DOHH2 (cell line): ENCODE data around the gene ESPN.

ENCODE experiments used
- H3F3A ChIP-seq: fragments of 200-600 bp; sonication (generic), shearing (Covaris generic); 2 replicates; pipeline ENCODE4 v1.6.0; 2016; ENCODE audit warnings: antibody characterized with exemption, mild to moderate bottlenecking; ENCODE audit not compliant: control insufficient read depth, insufficient read depth
- H3K27ac ChIP-seq: fragments of 200-600 bp; sonication (generic); 2 replicates; pipeline ENCODE4 v1.5.1; 2014; ENCODE audit warnings: low read depth, mild to moderate bottlenecking, low read length, moderate library complexity
- H3K27me3 ChIP-seq: fragments of 200-600 bp; sonication (generic); 2 replicates; pipeline ENCODE4 v1.6.1; 2014; ENCODE audit warnings: mild to moderate bottlenecking, low read length, mixed read lengths; ENCODE audit not compliant: control insufficient read depth
- H3K36me3 ChIP-seq: fragments of 200-600 bp; sonication (generic); 2 replicates; pipeline ENCODE4 v1.6.1; 2014; ENCODE audit warnings: mild to moderate bottlenecking, low read length, moderate library complexity, mixed read lengths; ENCODE audit not compliant: control insufficient read depth
- H3K4me1 ChIP-seq: fragments of 200-600 bp; sonication (generic); 2 replicates; pipeline ENCODE4 v1.6.1; 2014; ENCODE audit warnings: mild to moderate bottlenecking, low read length, mixed read lengths; ENCODE audit not compliant: control insufficient read depth
- H3K4me2 ChIP-seq: fragments of 200-600 bp; sonication (generic); 2 replicates; pipeline ENCODE4 v1.6.0; 2014; ENCODE audit warnings: mild to moderate bottlenecking, low read length, moderate library complexity
- H3K4me3 ChIP-seq: fragments of 200-600 bp; sonication (generic); 2 replicates; pipeline ENCODE4 v1.5.1; 2014; ENCODE audit warnings: mild to moderate bottlenecking, low read length, mixed read lengths
- H3K79me2 ChIP-seq: fragments of 200-600 bp; sonication (generic); 2 replicates; pipeline ENCODE4 v1.6.1; 2014; ENCODE audit warnings: mild to moderate bottlenecking, low read length, mixed read lengths; ENCODE audit not compliant: control insufficient read depth
- H3K9me2 ChIP-seq: fragments of 200-600 bp; sonication (generic); replicated peaks from 2 replicates; pipeline ENCODE4 v1.6.1; 2014; ENCODE audit warnings: mild to moderate bottlenecking, low read length, mixed read lengths; ENCODE audit not compliant: control insufficient read depth
- H3K9me3 ChIP-seq: fragments of 200-600 bp; sonication (generic); 2 replicates; pipeline ENCODE4 v1.6.1; 2014; ENCODE audit warnings: antibody characterized with exemption, low read length, mixed read lengths; ENCODE audit not compliant: control insufficient read depth, insufficient read depth
- H4K20me1 ChIP-seq: fragments of 200-600 bp; sonication (generic); 2 replicates; pipeline ENCODE4 v1.6.0; 2014; ENCODE audit warnings: low read depth, mild to moderate bottlenecking, antibody characterized with exemption, low read length, moderate library complexity; ENCODE audit not compliant: control insufficient read depth, insufficient read depth
- EZH2phosphoT487 ChIP-seq: fragments of 200-600 bp; sonication (generic); IDR thresholded peaks from 2 replicates; pipeline ENCODE4 v1.6.1; 2017; ENCODE audit warnings: borderline replicate concordance, mild to moderate bottlenecking, antibody characterized with exemption, low read length, moderate library complexity, mixed read lengths
- TF ChIP-seq, protein P1 (sequence below): fragments of 200-600 bp; sonication (generic); IDR thresholded peaks from one replicate; pipeline ENCODE4 v1.5.1; 2014; ENCODE audit warnings: antibody characterized with exemption, mild to moderate bottlenecking, low read depth, low read length; ENCODE audit not compliant: poor library complexity, severe bottlenecking

The ESPN gene

DNA sequence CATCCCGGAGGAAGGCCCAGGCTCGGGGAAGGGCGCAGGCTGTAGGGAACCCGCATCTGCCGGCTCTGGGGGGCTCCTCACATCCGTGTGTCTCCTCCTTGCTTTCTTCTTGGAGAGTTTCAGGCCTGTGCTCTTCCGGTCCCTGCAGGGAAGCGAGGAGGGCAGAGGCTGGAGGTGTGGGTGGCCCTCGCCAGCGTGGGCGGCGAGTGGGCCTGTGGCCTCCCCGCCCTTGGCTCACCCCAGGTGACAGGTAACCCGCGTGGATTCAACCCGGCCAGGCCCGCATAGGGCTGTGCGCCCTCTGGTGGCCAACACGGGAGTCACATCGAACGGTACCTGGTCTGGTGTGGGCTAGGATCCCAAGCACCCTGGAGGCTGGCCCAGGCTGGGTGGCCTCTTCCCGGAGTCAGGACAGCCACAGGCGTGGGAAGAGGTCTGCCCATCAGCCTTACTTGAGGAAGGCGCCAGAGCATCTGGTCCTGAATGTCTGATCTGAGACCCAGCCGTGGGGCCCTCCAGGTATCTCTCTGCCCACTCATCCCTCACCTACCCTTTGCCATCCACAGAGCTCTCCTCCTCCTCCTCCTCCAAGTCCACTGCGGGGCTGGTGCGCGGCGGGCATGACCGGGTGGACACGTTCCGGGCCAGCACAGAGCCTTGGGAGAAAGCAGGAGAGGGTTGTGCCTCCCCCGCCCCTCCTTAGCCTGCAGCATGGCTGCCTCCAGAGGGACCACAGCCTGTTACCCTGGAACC, 51.0 kb downstream of the ESPN start:
- no peak for TF ChIP-seq EZH2phosphoT487
- TF ChIP-seq, protein P1, sequence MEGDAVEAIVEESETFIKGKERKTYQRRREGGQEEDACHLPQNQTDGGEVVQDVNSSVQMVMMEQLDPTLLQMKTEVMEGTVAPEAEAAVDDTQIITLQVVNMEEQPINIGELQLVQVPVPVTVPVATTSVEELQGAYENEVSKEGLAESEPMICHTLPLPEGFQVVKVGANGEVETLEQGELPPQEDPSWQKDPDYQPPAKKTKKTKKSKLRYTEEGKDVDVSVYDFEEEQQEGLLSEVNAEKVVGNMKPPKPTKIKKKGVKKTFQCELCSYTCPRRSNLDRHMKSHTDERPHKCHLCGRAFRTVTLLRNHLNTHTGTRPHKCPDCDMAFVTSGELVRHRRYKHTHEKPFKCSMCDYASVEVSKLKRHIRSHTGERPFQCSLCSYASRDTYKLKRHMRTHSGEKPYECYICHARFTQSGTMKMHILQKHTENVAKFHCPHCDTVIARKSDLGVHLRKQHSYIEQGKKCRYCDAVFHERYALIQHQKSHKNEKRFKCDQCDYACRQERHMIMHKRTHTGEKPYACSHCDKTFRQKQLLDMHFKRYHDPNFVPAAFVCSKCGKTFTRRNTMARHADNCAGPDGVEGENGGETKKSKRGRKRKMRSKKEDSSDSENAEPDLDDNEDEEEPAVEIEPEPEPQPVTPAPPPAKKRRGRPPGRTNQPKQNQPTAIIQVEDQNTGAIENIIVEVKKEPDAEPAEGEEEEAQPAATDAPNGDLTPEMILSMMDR, result peak; percentile 95
- Histone ChIP-seq H3K9me2 (no peaks in the 10 kb centered on the region), H3K9me3 (no peaks in the 10 kb centered on the region)

DNA sequence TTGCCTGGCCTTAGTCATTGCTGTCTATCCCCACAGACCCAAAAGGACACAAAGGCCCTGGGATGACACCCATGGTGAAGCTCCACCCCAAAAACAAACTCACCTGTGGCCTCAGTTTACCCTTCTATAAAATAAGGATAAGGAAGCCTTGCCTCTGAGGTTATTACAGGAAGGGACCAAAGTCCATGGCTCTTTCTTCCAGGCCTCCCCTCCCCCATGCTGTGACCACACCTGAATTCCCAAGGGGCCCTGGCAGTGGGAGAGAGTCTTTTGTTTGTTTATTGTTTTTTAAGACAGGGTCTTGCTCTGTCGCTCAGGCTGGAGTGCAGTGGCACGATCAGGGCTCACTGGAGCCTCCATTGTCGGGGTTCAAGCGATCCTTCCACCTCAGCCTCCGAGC, 51.9 kb downstream of the ESPN start:
- TF ChIP-seq EZH2phosphoT487, result no peak
- TF ChIP-seq, protein P1, result no peak
- no peak overlapping the region for H3K4me2 ChIP-seq
- H3K27ac ChIP-seq, result no peak overlapping the region
- H3K4me1 ChIP-seq, result no peaks in the 10 kb centered on the region
- H4K20me1 ChIP-seq, result no peaks in the 10 kb centered on the region
- H3K9me2 ChIP-seq, result no peaks in the 10 kb centered on the region
- H3K79me2 ChIP-seq, result no peaks in the 10 kb centered on the region
- H3K27me3 ChIP-seq, result no peaks in the 10 kb centered on the region
- no peaks in the 10 kb centered on the region for H3K36me3 ChIP-seq
- no peaks in the 10 kb centered on the region for H3K9me3 ChIP-seq
- H3F3A ChIP-seq, result no peaks in the 10 kb centered on the region
- no peak overlapping the region for H3K4me3 ChIP-seq

More for the DNA sequence above, 51.0 kb downstream of the ESPN start:
- no peak overlapping the region for H3K4me3 ChIP-seq
- H3K79me2 ChIP-seq, result no peaks in the 10 kb centered on the region
- H3K4me2 ChIP-seq, result no peak overlapping the region
- H3K36me3 ChIP-seq, result no peaks in the 10 kb centered on the region
- H4K20me1 ChIP-seq, result no peaks in the 10 kb centered on the region
- H3K27me3 ChIP-seq, result no peaks in the 10 kb centered on the region
- H3F3A ChIP-seq, result no peaks in the 10 kb centered on the region
- no peaks in the 10 kb centered on the region for H3K4me1 ChIP-seq
- H3K27ac ChIP-seq, result no peak overlapping the region

DNA sequence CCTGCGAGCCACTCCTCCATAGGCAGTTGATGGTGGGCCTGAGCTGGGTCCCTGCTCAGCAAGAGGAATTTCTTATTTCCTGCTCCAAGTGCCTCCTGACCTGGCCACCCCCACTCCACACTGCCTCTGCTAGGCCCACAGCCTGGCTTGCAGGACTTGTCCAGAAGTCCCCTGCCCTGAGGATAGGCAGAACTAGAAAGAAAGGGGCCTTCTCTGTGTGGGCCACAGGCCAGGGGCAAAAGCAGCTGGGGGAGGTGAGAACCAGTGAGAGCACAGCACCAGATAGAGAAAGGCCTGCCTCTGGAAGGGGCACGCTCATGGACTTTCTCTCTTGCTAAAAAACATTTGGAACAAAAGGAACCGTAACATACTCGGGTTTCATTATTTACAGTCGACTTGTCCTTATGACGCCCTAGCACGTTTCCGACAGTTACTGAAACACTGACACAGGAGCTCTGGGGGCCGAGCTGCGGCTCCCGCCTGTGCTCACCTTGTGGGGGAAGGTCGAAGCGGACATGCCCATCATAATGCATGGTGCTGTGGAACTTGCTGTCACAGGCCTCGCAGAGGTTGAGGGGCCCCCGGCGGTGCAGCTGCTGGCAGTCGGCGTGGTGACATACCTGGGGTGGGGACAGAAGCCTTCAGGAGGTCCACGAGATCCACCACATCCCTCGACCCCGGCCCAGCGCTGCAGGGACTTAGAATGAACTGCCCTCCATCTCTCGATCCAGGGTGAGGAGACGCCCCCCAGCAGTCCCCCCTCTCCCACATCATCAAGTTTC, 52.7 kb downstream of the ESPN start:
- H3K9me2 ChIP-seq, result no peaks in the 10 kb centered on the region
- H4K20me1 ChIP-seq, result no peaks in the 10 kb centered on the region
- no peaks in the 10 kb centered on the region for H3K4me1 ChIP-seq
- H3K27ac ChIP-seq, result no peak overlapping the region
- no peaks in the 10 kb centered on the region for H3K9me3 ChIP-seq
- no peaks in the 10 kb centered on the region for H3F3A ChIP-seq
- H3K36me3 ChIP-seq, result no peaks in the 10 kb centered on the region
- H3K27me3 ChIP-seq, result no peaks in the 10 kb centered on the region
- TF ChIP-seq, protein P1, result no peak
- H3K79me2 ChIP-seq, result no peaks in the 10 kb centered on the region
- no peak overlapping the region for H3K4me2 ChIP-seq
- H3K4me3 ChIP-seq, result no peak overlapping the region
